ENCODE data around the gene CP. TPM values are rescaled to one million over a fixed set of nuclear protein-coding genes. Genes with fewer than 3 reads are reported as not detected.

The CP gene
- total RNA-seq, 6 experiments from 2014 or later, result not detected

DNA sequence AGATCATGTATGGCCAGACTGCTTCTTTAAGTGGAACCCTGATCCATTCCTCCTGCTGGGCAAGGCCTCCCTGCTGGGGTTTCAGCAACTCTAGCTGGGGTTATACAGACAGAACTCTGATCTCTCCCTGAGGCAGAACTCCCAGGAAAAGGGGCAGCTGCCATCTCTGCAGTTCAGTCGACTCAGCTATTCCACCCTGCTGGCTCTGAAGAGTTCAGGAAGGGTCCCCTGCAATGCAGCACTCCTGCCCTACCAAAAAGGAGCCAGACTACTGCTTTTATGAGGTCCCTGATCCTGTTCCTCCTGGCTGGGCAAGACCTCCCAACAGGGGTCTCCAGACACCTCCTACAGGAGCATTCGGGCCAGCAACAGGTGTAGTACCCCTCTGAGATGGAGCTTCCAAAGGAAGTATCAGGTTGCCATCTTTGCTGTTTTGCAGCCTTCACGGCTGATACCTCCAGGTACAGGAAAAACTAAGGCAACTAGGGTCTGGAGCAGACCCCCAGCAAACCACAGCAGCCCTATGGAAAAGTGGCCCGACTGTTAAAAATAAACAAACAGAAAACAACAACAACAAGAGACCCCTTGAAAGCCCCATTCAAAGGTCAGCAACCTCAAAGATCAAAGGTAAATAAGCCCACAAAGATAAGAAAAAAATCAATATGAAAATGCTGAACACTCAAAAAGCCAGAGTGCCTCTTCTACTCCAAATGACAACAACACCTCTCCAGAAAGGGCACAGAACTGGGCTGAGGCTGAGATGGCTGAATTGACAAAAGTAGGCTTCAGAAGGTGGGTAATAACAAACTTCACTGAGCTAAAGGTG lies 14.2 kb upstream of the CP start:
- Mint-ChIP-seq H3K4me1 (ENCODE audit: low read depth) (no peaks in the 10 kb centered on the region; the same call in 1 of the 2 replicates), H3K36me3 (ENCODE audit: low read depth) (no peaks in the 10 kb centered on the region), H3K9me3 (no peaks in the 10 kb centered on the region), H3K4me3 (no peak overlapping the region), H3K27ac (no peak overlapping the region), H3K27me3 (ENCODE audit: insufficient read depth) (no peaks in the 10 kb centered on the region; the same call in none of the 2 replicates)
- TF ChIP-seq, protein P1, sequence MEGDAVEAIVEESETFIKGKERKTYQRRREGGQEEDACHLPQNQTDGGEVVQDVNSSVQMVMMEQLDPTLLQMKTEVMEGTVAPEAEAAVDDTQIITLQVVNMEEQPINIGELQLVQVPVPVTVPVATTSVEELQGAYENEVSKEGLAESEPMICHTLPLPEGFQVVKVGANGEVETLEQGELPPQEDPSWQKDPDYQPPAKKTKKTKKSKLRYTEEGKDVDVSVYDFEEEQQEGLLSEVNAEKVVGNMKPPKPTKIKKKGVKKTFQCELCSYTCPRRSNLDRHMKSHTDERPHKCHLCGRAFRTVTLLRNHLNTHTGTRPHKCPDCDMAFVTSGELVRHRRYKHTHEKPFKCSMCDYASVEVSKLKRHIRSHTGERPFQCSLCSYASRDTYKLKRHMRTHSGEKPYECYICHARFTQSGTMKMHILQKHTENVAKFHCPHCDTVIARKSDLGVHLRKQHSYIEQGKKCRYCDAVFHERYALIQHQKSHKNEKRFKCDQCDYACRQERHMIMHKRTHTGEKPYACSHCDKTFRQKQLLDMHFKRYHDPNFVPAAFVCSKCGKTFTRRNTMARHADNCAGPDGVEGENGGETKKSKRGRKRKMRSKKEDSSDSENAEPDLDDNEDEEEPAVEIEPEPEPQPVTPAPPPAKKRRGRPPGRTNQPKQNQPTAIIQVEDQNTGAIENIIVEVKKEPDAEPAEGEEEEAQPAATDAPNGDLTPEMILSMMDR (IDR thresholded peaks at IDR 0.05), result no peak
- no peak for DNase-seq

DNA sequence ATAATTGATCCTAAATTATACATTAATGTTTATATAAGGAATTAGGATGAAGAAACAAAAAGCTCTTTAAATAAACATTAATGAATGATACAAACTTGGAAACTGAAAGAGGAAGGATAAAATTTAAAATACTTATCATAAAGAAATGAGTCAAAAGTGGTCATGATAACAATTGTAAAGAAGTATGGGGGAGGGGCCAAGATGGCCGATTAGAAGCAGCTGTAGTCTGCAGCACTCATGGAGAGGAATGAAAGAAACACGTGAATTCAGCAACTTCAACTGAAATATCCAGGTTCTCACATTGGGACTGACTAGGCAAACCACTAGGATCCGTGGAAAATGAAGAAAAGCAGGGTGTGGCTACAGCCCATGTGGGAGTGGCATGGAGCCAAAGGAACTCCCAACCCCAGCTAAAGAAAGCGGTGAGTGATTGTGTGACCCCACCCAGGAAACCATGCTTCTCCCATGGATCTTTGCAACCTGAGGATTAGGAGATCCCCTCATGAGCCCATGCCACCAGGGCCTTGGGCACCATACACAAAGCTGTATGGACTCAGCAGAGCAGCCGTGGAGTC lies 13.1 kb upstream of the CP start:
- TF ChIP-seq, protein P1 (IDR thresholded peaks at IDR 0.05), result no peak

DNA sequence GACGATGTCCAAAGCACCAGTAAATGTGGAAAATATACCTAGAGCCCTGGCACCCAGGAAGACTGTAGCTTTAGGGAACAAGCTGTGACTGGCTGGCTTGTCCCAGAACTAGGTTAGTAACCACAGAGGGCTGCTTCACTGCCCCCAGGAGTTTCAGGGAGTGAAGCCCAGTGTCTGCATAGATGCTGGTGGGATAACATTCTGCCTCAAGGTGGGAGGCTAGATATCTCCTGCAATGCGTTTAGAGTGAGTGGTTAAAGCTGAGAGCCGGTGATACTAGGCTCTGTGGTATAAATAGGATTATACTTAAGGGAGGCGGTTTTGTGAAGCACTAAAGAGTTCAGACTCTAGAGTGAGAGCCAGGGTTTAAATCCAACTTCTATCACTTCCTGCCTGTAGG lies 11.7 kb upstream of the CP start:
- no peaks in the 10 kb centered on the region; the same call in none of the 2 replicates for H3K27me3 Mint-ChIP-seq (ENCODE audit: insufficient read depth)
- TF ChIP-seq, protein P1 (IDR thresholded peaks at IDR 0.05), result no peak
- H3K36me3 Mint-ChIP-seq (ENCODE audit: low read depth), result no peaks in the 10 kb centered on the region
- H3K4me1 Mint-ChIP-seq (ENCODE audit: low read depth), result no peaks in the 10 kb centered on the region; the same call in 1 of the 2 replicates
- no peak overlapping the region for H3K27ac Mint-ChIP-seq
- no peak for DNase-seq
- H3K9me3 Mint-ChIP-seq, result no peaks in the 10 kb centered on the region
- no peak overlapping the region for H3K4me3 Mint-ChIP-seq

More for the DNA sequence above, 13.1 kb upstream of the CP start:
- Mint-ChIP-seq H3K27ac (no peak overlapping the region), H3K9me3 (no peaks in the 10 kb centered on the region), H3K27me3 (ENCODE audit: insufficient read depth) (no peaks in the 10 kb centered on the region; the same call in none of the 2 replicates), H3K4me3 (no peak overlapping the region), H3K36me3 (ENCODE audit: low read depth) (no peaks in the 10 kb centered on the region), H3K4me1 (ENCODE audit: low read depth) (no peaks in the 10 kb centered on the region; the same call in 1 of the 2 replicates)
- no peak for DNase-seq

DNA sequence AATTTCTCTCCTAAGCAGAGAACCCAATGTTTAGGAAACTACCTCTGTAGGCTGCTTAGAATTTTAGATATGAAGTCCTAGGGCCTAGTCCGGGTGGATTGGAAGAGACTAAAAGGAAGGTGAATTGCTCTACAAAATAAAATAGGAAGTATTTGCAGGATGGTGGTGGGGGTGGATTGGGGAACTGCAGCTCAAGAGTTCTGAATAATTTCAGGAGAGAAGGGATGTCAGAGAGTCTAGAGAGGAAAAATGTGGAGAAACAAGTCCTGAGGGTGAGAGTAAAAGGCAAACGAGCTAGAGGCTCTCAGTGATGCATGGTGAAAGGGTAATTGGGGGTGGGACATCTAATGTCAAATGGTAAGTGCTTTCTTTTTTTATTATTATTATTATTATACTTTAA lies 10.2 kb upstream of the CP start:
- no peaks in the 10 kb centered on the region for H3K36me3 Mint-ChIP-seq (ENCODE audit: low read depth)
- TF ChIP-seq, protein P1 (IDR thresholded peaks at IDR 0.05), result no peak
- H3K27ac Mint-ChIP-seq, result no peak overlapping the region
- H3K4me3 Mint-ChIP-seq, result no peak overlapping the region
- peaks cover 3% of the 10 kb centered on the region for H3K4me1 Mint-ChIP-seq (ENCODE audit: low read depth)
- DNase-seq, result no peak
- H3K27me3 Mint-ChIP-seq (ENCODE audit: insufficient read depth), result no peaks in the 10 kb centered on the region; the same call in none of the 2 replicates
- H3K9me3 Mint-ChIP-seq, result no peaks in the 10 kb centered on the region

DNA sequence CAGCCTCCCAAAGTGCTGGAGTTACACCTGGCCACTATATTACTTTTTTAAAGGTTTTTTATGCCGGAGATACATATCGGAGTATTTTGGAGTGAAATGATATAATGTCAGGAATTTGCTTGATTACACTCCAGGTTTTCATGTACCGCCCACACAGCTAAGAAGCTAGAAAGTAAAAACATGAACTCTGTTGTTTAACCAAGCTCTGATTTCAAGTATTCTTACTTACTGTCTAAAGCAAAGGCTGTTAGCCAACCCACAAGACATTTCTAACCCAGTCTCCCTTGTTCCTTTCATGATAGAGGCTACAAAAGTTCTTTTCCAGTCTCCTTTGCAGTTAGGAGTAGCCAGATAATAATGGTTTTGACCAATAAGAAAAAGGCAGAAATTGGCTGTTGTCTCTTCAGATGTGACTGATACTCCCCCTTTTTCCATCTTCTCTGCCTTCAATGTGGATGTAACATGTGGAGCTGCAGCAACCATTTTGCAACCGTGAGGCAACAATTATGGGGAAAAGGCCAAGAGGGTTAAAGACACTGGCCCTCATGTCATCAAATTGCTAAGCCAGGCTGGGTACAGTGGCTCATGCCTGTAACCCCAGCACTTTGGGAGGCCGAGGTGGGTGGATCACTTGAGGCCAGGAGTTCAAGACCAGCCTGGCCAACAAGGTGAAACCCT lies 6.1 kb upstream of the CP start:
- Mint-ChIP-seq H3K9me3 (no peaks in the 10 kb centered on the region), H3K4me3 (no peak overlapping the region), H3K36me3 (ENCODE audit: low read depth) (no peaks in the 10 kb centered on the region), H3K4me1 (ENCODE audit: low read depth) (peaks cover 34% of the 10 kb centered on the region), H3K27ac (no peak overlapping the region), H3K27me3 (ENCODE audit: insufficient read depth) (no peaks in the 10 kb centered on the region; the same call in 1 of the 2 replicates)
- TF ChIP-seq, protein P1 (IDR thresholded peaks at IDR 0.05), result no peak
- no peak for DNase-seq

Data from HFFc6 (cell line).